Gastrocnemius medialis (tissue), 4 donors: ENCODE data around the gene CASZ1. TPM values are rescaled to one million over a fixed set of nuclear protein-coding genes. Genes with fewer than 3 reads are reported as not detected.

Experiments used
- ATAC-seq, 2 donors: fragments of 150-250 bp; one replicate each; pipeline ENCODE4 v1.9.1; 2016
- DNase-seq, 2 donors: peaks; one replicate each; pipeline ENCODE4 v3.0.0-alpha.2; 2019
- H3K27ac ChIP-seq, 4 donors: fragments of 200-600 bp; sonication (generic); 1 replicate in 1 of 4; 2 replicates in 3 of 4; pipeline ENCODE4 v1.5.1; 2016 to 2018; ENCODE audit warnings: mild to moderate bottlenecking in 2 of 4, moderate library complexity in 1 of 4
- H3K27me3 ChIP-seq, 3 donors: fragments of 200-600 bp; sonication (generic) in 2 of 3; 1 replicate in 1 of 3; 2 replicates in 2 of 3; pipeline versions ENCODE4 v1.5.1 to v1.6.0; 2016 to 2019; ENCODE audit warnings: mild to moderate bottlenecking in 1 of 3, moderate library complexity in 1 of 3
- H3K36me3 ChIP-seq, 2 donors: fragments of 200-600 bp; sonication (generic) in 1 of 2; one replicate each; pipeline ENCODE4 v1.5.1; 2017 to 2018
- H3K4me1 ChIP-seq, 2 donors: fragments of 200-600 bp; sonication (generic) in 1 of 2; one replicate each; pipeline ENCODE4 v1.5.1; 2016 to 2017; ENCODE audit warnings: mild to moderate bottlenecking in 2 of 2
- H3K4me3 ChIP-seq, 4 donors: fragments of 200-600 bp; sonication (generic) in 3 of 4; 1 replicate in 1 of 4; 2 replicates in 3 of 4; pipeline ENCODE4 v1.5.1; 2016 to 2019; ENCODE audit warnings: mild to moderate bottlenecking in 2 of 4
- H3K9me3 ChIP-seq, 3 donors: fragments of 200-600 bp; sonication (generic) in 2 of 3; 1 replicate in 1 of 3; 2 replicates in 2 of 3; pipeline ENCODE4 v1.5.1; 2016 to 2019
- CTCF ChIP-seq, 5 experiments: fragments of 450-650 bp in 3 of 5; fragments of 200-600 bp in 2 of 5; sonication (generic) in 2 of 5; IDR thresholded peaks in 4 of 5; conservative IDR thresholded peaks in 1 of 5; 1 replicate in 4 of 5; 2 replicates in 1 of 5; pipeline ENCODE4 v1.5.1; 2016 to 2019; ENCODE audit warnings: antibody characterized with exemption in 5 of 5, mild to moderate bottlenecking in 3 of 5, moderate library complexity in 3 of 5
- POLR2A ChIP-seq, 2 donors: fragments of 450-650 bp; IDR thresholded peaks; one replicate each; pipeline ENCODE4 v1.6.1; 2017; ENCODE audit warnings: antibody characterized with exemption in 2 of 2, mild to moderate bottlenecking in 2 of 2, moderate library complexity in 2 of 2
- in situ Hi-C, 4 donors: fragments of 200-750 bp; cut with MboI; loops; one replicate each; pipeline versions ENCODE4 v1.15.0 to v1.8.0; 2017; ENCODE audit warnings: low sequenced_read_pairs in 4 of 4
- intact Hi-C: fragments of 100-400 bp; cut with DNase I; formaldehyde crosslinking; loops from one replicate; pipeline ENCODE4 v1.15.1; 2023; ENCODE audit warnings: low total_unique reads
- total RNA-seq, 4 donors: library from RNA; depleted of rRNA; stranded (reverse); fragments of >200 nt; gene quantifications; one replicate each; pipeline versions ENCODE4 v1.1.0 to v1.2.3, GENCODE V29; 2016

The CASZ1 gene
- total RNA-seq, 4 donors from 2014 or later = 19.1 to 121 (median 80.6) TPM

- ATAC-seq (peak; percentile 3 to 20), DNase-seq (peak in 1 of 2 donors; percentile 50)
- in situ Hi-C loops (no loop called here), intact Hi-C loops (loop anchor here (1.0 to 2.0 kb wide), 4 partner anchors 22 to 70 kb away; no protein-coding TSS in a partner anchor)
- peak overlapping the region in 2 of 4 donors; percentile 3 to 6 for H3K4me3 ChIP-seq
- TF ChIP-seq CTCF (IDR thresholded peaks at IDR 0.05 in 4 of 5, conservative IDR thresholded peaks at IDR 0.05 in 1 of 5) = no peak
- no peak for TF ChIP-seq POLR2A (IDR thresholded peaks at IDR 0.05)
- H3K9me3 ChIP-seq = no peaks in the 10 kb centered on the region
- H3K27ac ChIP-seq = peak overlapping the region; percentile 93 to 100 (median 98)
- peaks cover 56 to 81% of the 10 kb centered on the region in 2 donors for H3K4me1 ChIP-seq
- H3K27me3 ChIP-seq = no peaks in the 10 kb centered on the region
- no peaks in the 10 kb centered on the region for H3K36me3 ChIP-seq
Measured at GRCh38 chr1:10724511-10724910, 71.9 kb downstream of the CASZ1 start.

- intact Hi-C loops (loop anchor here (1.0 to 2.0 kb wide), 4 partner anchors 22 to 71 kb away; no protein-coding TSS in a partner anchor), in situ Hi-C loops (no loop called here)
- H3K4me1 ChIP-seq = peaks cover 57 to 81% of the 10 kb centered on the region in 2 donors
- H3K27ac ChIP-seq = peak overlapping the region; percentile 93 to 100 (median 98)
- DNase-seq (peak; percentile 87 to 96), ATAC-seq (peak; percentile 77 to 83)
- no peaks in the 10 kb centered on the region for H3K27me3 ChIP-seq
- no peaks in the 10 kb centered on the region for H3K36me3 ChIP-seq
- TF ChIP-seq POLR2A (IDR thresholded peaks at IDR 0.05) (peak; percentile 76 to 79), CTCF (IDR thresholded peaks at IDR 0.05 in 4 of 5, conservative IDR thresholded peaks at IDR 0.05 in 1 of 5) (no peak)
- H3K9me3 ChIP-seq = no peaks in the 10 kb centered on the region
- H3K4me3 ChIP-seq = peak overlapping the region in 2 of 4 donors; percentile 3 to 6
Measured at GRCh38 chr1:10724052-10724494, 72.4 kb downstream of the CASZ1 start.

- no peaks in the 10 kb centered on the region for H3K9me3 ChIP-seq
- no peaks in the 10 kb centered on the region for H3K27me3 ChIP-seq
- peak overlapping the region; percentile 93 to 100 (median 98) for H3K27ac ChIP-seq
- in situ Hi-C loops (no loop called here), intact Hi-C loops (no loop called here)
- no peaks in the 10 kb centered on the region for H3K36me3 ChIP-seq
- no peak for TF ChIP-seq CTCF (IDR thresholded peaks at IDR 0.05 in 4 of 5, conservative IDR thresholded peaks at IDR 0.05 in 1 of 5)
- no peak for TF ChIP-seq POLR2A (IDR thresholded peaks at IDR 0.05)
- no peak overlapping the region for H3K4me3 ChIP-seq
- DNase-seq (no peak), ATAC-seq (no peak)
- peaks cover 65 to 82% of the 10 kb centered on the region in 2 donors for H3K4me1 ChIP-seq
Measured at GRCh38 chr1:10723317-10723716, 73.1 kb downstream of the CASZ1 start.

- intact Hi-C loops (no loop called here), in situ Hi-C loops (no loop called here)
- no peaks in the 10 kb centered on the region for H3K36me3 ChIP-seq
- DNase-seq = no peak
- no peak for TF ChIP-seq CTCF (IDR thresholded peaks at IDR 0.05 in 4 of 5, conservative IDR thresholded peaks at IDR 0.05 in 1 of 5)
- no peak for TF ChIP-seq POLR2A (IDR thresholded peaks at IDR 0.05)
- H3K27ac ChIP-seq = peak overlapping the region; percentile 93 to 100 (median 98)
- no peak overlapping the region for H3K4me3 ChIP-seq
- no peak for ATAC-seq
- H3K27me3 ChIP-seq = no peaks in the 10 kb centered on the region
- no peaks in the 10 kb centered on the region for H3K9me3 ChIP-seq
- H3K4me1 ChIP-seq = peaks cover 66 to 82% of the 10 kb centered on the region in 2 donors
Measured at GRCh38 chr1:10722803-10723202, 73.6 kb downstream of the CASZ1 start.
